ENCODE data around the gene CEACAM21. TPM values are rescaled to one million over a fixed set of nuclear protein-coding genes. Genes with fewer than 3 reads are reported as not detected.

CEACAM21 gene
- total RNA-seq, 1 experiment from 2014 or later, result not detected

GRCh38 chr19:41595258-41595889 is 19.4 kb downstream of the CEACAM21 start:
- Histone ChIP-seq H2BK5ac (ENCODE audit: insufficient read length, low read length) (no peak overlapping the region), H2AFZ (ENCODE audit: low read length) (no peak overlapping the region), H2AK5ac (ENCODE audit: insufficient read length, low read length) (no peak overlapping the region), H3K14ac (ENCODE audit: insufficient read depth, low read length) (no peak overlapping the region), H4K5ac (ENCODE audit: insufficient read length, low read depth, low read length) (no peak overlapping the region), H3K9ac (ENCODE audit: extremely low read depth, insufficient read length, low read length) (no peak overlapping the region), H3K23ac (ENCODE audit: insufficient read length, low read depth, low read length) (no peak overlapping the region), H3T11ph (ENCODE audit: low read length) (no peak overlapping the region), H3K27me3 (ENCODE audit: insufficient read depth, low read length) (no peaks in the 10 kb centered on the region; the same call in 1 of the 2 replicates), H2BK12ac (ENCODE audit: insufficient read length, low read depth, low read length) (no peak overlapping the region), H3K79me2 (ENCODE audit: insufficient read depth, low read length) (no peaks in the 10 kb centered on the region), H2BK15ac (ENCODE audit: low read depth, low read length) (no peak overlapping the region), H3K56ac (ENCODE audit: insufficient read length, low read depth, low read length) (no peak overlapping the region), H2BK120ac (ENCODE audit: low read depth, low read length, poor library complexity, severe bottlenecking) (no peak overlapping the region), H3K79me1 (ENCODE audit: insufficient read depth, low read depth, low read length, poor library complexity, severe bottlenecking) (no peaks in the 10 kb centered on the region), H3K27ac (ENCODE audit: insufficient read length, low read depth, low read length) (no peak overlapping the region), H3K23me2 (ENCODE audit: insufficient read length, low read depth, low read length, poor library complexity, severe bottlenecking) (no peaks in the 10 kb centered on the region), H2BK20ac (ENCODE audit: low read depth, low read length, poor library complexity, severe bottlenecking) (no peak overlapping the region), H4K20me1 (ENCODE audit: control insufficient read depth, insufficient read depth, insufficient read length) (no peaks in the 10 kb centered on the region), H3K9me3 (ENCODE audit: control insufficient read depth, low read depth, low read length) (peaks cover 6% of the 10 kb centered on the region), H4K91ac (ENCODE audit: insufficient read length, low read depth, low read length) (no peak overlapping the region), H3K18ac (ENCODE audit: insufficient read length, low read depth, low read length) (no peak overlapping the region), H3K4me1 (ENCODE audit: insufficient read depth, low read length) (no peaks in the 10 kb centered on the region), H4K8ac (replicated peaks; ENCODE audit: insufficient read length, low read depth, low read length) (no peak overlapping the region), H3K4me2 (ENCODE audit: insufficient read depth, insufficient read length, low read length) (no peak overlapping the region), H3K4ac (ENCODE audit: low read depth, low read length) (no peak overlapping the region)
- H3K27ac Mint-ChIP-seq, result no peak overlapping the region
- DNase-seq, result peak; percentile 54
- H3K4me3 Mint-ChIP-seq, result no peak overlapping the region
- no CpG with 5 or more reads among the region's 4 CpGs for WGBS (ENCODE audit: extremely low coverage, insufficient read length, low lambda C conversion rate)
- peak; percentile 62 for TF ChIP-seq CTCF (conservative IDR thresholded peaks at IDR 0.05)
- H3K9me3 Mint-ChIP-seq, result peaks cover 49 to 80% of the 10 kb centered on the region in 2 experiments
- H3K4me1 Mint-ChIP-seq, result no peaks in the 10 kb centered on the region
- peaks cover 0 to 7% (median 0%) of the 10 kb centered on the region in 3 experiments; a peak in 2 of 7 replicates for H3K36me3 Mint-ChIP-seq (ENCODE audit: insufficient read depth in 1 of 3, low read depth in 3 of 3)
- H3K27me3 Mint-ChIP-seq (ENCODE audit: low read depth), result no peaks in the 10 kb centered on the region; the same call in 1 of the 2 replicates
